Measurements from ENCODE around the gene TMEM259. TPM values are rescaled to one million over a fixed set of nuclear protein-coding genes. Genes with fewer than 3 reads are reported as not detected.

The TMEM259 gene
- total RNA-seq, 4 donors from 2014 or later, result 98.5 to 150 (median 124) TPM

DNA sequence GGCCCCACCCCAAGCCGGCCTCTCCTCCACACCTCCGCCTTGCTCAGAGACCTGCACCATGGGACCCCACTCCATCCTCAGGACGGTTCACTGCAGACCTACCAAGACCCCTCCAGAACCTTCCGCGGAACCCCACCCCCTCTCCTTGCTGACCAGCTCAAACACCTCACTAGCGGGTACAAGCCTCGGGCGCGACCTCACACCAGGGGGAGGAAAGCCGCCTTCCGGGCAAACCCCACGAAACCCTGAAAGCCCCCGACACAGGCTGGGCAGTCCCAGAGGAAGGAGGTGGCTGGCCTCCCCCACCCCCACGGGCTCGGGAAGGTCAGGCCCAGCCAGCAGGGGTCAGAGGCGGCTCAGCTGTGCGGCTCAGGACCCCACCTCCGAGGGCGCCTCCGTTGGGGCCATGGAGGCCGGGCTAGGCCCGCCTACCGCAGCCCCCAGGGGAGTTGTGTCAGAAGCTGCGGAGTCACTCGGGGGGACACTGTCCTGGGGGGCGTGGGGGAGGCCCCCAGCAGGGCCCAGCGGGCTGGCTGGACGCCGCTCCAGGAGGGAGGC lies 10.9 kb downstream of the TMEM259 start:
- DNase-seq, result no peak
- peaks cover 0 to 43% of the 10 kb centered on the region in 2 donors for H3K36me3 ChIP-seq

DNA sequence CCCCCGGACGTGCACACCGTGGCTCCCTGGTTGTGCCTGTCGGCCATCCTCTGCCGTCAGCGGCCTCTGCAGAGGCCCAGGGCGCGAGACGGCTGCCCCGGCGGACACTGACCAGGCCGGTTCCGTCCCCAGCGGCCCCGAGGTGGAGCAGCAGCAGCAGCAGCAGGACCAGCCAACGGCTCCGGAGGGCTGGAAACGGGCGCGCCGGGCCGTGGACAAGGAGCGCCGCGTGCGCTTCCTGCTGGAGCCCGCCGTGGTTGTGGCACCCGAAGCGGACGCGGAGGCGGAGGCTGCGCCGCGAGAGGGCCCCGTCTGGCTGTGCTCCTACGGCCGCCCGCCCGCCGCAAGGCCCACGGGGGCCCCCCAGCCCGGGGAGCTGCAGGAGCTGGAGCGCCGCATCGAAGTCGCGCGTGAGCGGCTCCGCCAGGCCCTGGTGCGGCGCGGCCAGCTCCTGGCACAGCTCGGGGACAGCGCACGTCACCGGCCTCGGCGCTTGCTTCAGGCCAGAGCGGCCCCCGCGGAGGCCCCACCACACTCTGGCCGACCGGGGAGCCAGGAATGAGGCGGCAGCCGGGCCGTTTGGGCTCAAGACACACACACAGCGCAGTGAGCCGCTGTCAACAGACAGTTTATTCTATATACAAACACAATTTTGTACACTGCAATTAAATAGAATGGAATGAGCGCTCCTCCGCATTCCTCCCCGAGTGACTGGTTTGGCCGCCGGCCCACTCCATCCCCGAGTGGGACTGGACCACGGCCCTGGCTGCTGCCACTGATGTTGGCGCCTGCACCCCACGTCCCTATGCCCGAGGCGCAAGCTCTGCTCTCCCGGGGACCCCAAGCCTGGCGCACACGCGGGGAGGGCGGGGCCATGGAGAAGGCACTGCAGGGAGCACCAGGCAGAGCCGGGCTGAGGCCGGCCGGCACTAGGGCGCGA lies 11.6 kb downstream of the TMEM259 start:
- H3K4me3 ChIP-seq, result no peak overlapping the region
- intact Hi-C loops (cut with DNase I; ENCODE audit: low total_unique reads), result no loop called here
- DNase-seq, result no peak

More for the DNA sequence above, 10.9 kb downstream of the TMEM259 start:
- H3K27ac ChIP-seq, result no peak overlapping the region
- in situ Hi-C loops (cut with MboI; ENCODE audit: low sequenced_read_pairs in 4 of 4), result no loop called here
- H3K27me3 ChIP-seq, result no peaks in the 10 kb centered on the region
- TF ChIP-seq, protein P1, sequence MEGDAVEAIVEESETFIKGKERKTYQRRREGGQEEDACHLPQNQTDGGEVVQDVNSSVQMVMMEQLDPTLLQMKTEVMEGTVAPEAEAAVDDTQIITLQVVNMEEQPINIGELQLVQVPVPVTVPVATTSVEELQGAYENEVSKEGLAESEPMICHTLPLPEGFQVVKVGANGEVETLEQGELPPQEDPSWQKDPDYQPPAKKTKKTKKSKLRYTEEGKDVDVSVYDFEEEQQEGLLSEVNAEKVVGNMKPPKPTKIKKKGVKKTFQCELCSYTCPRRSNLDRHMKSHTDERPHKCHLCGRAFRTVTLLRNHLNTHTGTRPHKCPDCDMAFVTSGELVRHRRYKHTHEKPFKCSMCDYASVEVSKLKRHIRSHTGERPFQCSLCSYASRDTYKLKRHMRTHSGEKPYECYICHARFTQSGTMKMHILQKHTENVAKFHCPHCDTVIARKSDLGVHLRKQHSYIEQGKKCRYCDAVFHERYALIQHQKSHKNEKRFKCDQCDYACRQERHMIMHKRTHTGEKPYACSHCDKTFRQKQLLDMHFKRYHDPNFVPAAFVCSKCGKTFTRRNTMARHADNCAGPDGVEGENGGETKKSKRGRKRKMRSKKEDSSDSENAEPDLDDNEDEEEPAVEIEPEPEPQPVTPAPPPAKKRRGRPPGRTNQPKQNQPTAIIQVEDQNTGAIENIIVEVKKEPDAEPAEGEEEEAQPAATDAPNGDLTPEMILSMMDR (IDR thresholded peaks at IDR 0.05 in 4 of 5, conservative IDR thresholded peaks at IDR 0.05 in 1 of 5), result no peak
- intact Hi-C loops (cut with DNase I; ENCODE audit: low total_unique reads), result no loop called here
- H3K9me3 ChIP-seq, result no peaks in the 10 kb centered on the region
- H3K4me3 ChIP-seq, result no peak overlapping the region
- peaks cover 2 to 5% of the 10 kb centered on the region in 2 donors for H3K4me1 ChIP-seq
- ATAC-seq, result no peak

DNA sequence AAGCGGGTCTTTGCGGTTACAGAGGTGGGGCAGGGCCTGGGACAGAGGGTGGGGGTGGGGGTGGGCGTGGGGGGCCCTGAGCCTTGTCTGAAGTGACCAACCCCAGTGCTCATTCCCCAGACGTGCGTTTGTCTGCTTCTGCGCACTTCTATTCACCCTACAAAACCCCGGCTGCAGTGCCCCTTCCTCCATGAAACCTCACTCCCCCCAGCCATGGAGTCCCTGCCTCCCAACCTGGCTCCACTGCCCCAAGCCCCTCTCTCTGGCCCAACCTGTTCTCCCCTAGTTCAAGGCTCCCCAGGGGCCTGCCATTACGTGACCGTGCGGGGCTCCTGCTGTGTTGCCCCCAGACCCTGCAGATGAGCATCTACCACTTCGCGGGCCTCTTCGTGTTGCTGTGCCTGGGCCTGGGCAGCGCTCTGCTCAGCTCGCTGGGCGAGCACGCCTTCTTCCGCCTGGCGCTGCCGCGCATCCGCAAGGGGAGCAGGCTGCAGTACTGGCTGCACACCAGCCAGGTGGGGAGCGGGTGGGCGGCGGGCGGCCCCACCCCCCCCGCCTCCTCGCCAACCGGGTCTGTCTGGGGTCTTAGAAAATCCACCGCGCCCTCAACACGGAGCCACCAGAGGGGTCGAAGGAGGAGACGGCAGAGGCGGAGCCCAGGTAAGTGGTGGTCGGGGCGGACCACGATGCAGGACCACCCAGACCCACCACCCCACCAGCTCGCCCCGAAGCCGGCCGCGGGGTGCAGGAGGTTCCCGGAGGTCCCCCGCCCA lies 12.5 kb downstream of the TMEM259 start:
- TF ChIP-seq, protein P1 (IDR thresholded peaks at IDR 0.05 in 4 of 5, conservative IDR thresholded peaks at IDR 0.05 in 1 of 5), result no peak
- TF ChIP-seq POLR2A (IDR thresholded peaks at IDR 0.05), result no peak
- Histone ChIP-seq H3K4me3 (no peak overlapping the region), H3K27me3 (peaks cover 0 to 4% (median 0%) of the 10 kb centered on the region in 3 donors), H3K27ac (no peak overlapping the region), H3K36me3 (peaks cover 0 to 38% of the 10 kb centered on the region in 2 donors), H3K4me1 (no peaks in the 10 kb centered on the region), H3K9me3 (no peaks in the 10 kb centered on the region)
- no peak for DNase-seq
- in situ Hi-C loops (cut with MboI; ENCODE audit: low sequenced_read_pairs in 4 of 4) (no loop called here), intact Hi-C loops (cut with DNase I; ENCODE audit: low total_unique reads) (no loop called here)
- ATAC-seq, result no peak

More for the DNA sequence above, 11.6 kb downstream of the TMEM259 start:
- ATAC-seq, result no peak
- in situ Hi-C loops (cut with MboI; ENCODE audit: low sequenced_read_pairs in 4 of 4), result no loop called here
- Histone ChIP-seq H3K27ac (no peak overlapping the region), H3K27me3 (peaks cover 0 to under 1% (median 0%) of the 10 kb centered on the region in 3 donors), H3K36me3 (peaks cover 0 to 43% of the 10 kb centered on the region in 2 donors), H3K9me3 (no peaks in the 10 kb centered on the region), H3K4me1 (no peaks in the 10 kb centered on the region)
- no peak for TF ChIP-seq POLR2A (IDR thresholded peaks at IDR 0.05)
- TF ChIP-seq, protein P1 (IDR thresholded peaks at IDR 0.05 in 4 of 5, conservative IDR thresholded peaks at IDR 0.05 in 1 of 5), result no peak

DNA sequence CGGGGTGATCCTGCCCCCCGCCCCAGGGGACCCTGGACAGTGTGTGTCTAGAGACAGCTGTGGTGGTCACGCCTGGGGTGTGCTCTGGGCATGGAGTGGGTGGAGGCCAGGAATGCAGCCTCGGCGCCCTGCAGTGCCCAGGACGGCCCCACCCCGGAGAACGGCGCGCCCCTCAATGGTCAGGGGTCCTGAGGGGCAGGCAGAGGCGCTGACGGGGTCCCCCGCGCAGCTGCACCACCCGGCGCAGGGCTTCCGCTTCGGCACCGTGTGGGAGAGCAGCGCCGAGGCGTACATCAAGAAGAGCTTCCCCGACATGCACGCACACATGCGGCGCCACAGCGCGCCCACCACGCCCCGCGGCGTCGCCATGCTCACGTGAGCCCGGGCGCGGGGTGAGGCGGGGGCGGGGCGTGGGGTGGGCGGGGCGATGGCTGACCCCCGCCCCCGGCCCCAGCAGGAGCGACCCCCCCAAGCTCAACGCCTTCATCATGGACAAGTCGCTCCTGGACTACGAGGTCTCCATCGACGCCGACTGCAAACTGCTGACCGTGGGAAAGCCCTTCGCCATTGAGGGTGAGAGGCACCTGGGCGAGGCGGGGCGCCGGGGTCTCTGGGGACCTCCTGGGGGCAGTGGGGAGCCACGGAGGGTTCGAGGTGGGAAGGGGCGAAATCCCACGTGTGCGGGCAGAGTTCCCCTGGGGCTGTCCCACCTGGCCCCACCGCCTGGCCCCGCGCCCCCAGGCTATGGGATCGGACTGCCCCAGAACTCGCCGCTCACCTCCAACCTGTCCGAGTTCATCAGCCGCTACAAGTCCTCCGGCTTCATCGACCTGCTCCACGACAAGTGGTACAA lies 13.3 kb downstream of the TMEM259 start:
- intact Hi-C loops (cut with DNase I; ENCODE audit: low total_unique reads), result no loop called here
- no peak for DNase-seq
- Histone ChIP-seq H3K27ac (no peak overlapping the region), H3K4me3 (no peak overlapping the region), H3K4me1 (no peaks in the 10 kb centered on the region), H3K27me3 (peaks cover 5 to 12% (median 5%) of the 10 kb centered on the region in 3 donors), H3K9me3 (no peaks in the 10 kb centered on the region), H3K36me3 (peaks cover 0 to 29% of the 10 kb centered on the region in 2 donors)
- in situ Hi-C loops (cut with MboI; ENCODE audit: low sequenced_read_pairs in 4 of 4), result no loop called here
- no peak for ATAC-seq
- TF ChIP-seq POLR2A (IDR thresholded peaks at IDR 0.05), result no peak
- TF ChIP-seq, protein P1 (IDR thresholded peaks at IDR 0.05 in 4 of 5, conservative IDR thresholded peaks at IDR 0.05 in 1 of 5), result no peak

Data from gastrocnemius medialis (tissue), 4 donors.